Urothelium cell line (cell line): Measurements from ENCODE around the gene ATP6V1G2.

ENCODE experiments used
- DNase-seq: peaks from one replicate; pipeline ENCODE4 v3.0.0; 2011; ENCODE audit warnings: low spot score, mixed read lengths
- FAIRE-seq: peaks from 2 replicates; lab custom pipeline; 2011; peaks lifted over from hg19 to GRCh38; lab: Jason Lieb, UNC

ATP6V1G2 gene

GRCh38 chr6:31575952-31576685 lies 29.7 kb upstream of the ATP6V1G2 start:
- DNase-seq (no peak), FAIRE-seq (no peak)

GRCh38 chr6:31575335-31575901 lies 29.0 kb upstream of the ATP6V1G2 start, which contains the start of gene TNF:
TSS of gene TNF (plus strand) at chr6:31575565. CDS start at chr6:31575742, 177 bp downstream.
- no peak for DNase-seq
- FAIRE-seq: no peak

GRCh38 chr6:31574106-31575061 lies 28.0 kb upstream of the ATP6V1G2 start:
- no peak for FAIRE-seq
- DNase-seq: no peak

- FAIRE-seq (no peak), DNase-seq (no peak)
Measured at GRCh38 chr6:31573239-31574105, 27.1 kb upstream of the ATP6V1G2 start.

- FAIRE-seq: no peak
- no peak for DNase-seq
Measured at GRCh38 chr6:31572041-31572911, 25.9 kb upstream of the ATP6V1G2 start, which contains the start of gene LTA. TSS of gene LTA (plus strand) at chr6:31572289. CDS start at chr6:31572743, 454 bp downstream.

GRCh38 chr6:31569861-31570536 lies 23.6 kb upstream of the ATP6V1G2 start:
- no peak for FAIRE-seq

GRCh38 chr6:31568537-31568961 lies 22.1 kb upstream of the ATP6V1G2 start:
- no peak for FAIRE-seq
- DNase-seq: no peak

More at GRCh38 chr6:31569861-31570536, 23.6 kb upstream of the ATP6V1G2 start:
- no peak for DNase-seq

- FAIRE-seq (no peak), DNase-seq (no peak)
Measured at GRCh38 chr6:31567531-31568370, 21.3 kb upstream of the ATP6V1G2 start.

- FAIRE-seq: no peak
Measured at GRCh38 chr6:31560697-31561058, 14.3 kb upstream of the ATP6V1G2 start.

GRCh38 chr6:31559958-31560696 lies 13.7 kb upstream of the ATP6V1G2 start:
- FAIRE-seq: no peak
- peak; percentile 75 for DNase-seq

More at GRCh38 chr6:31560697-31561058, 14.3 kb upstream of the ATP6V1G2 start:
- DNase-seq: no peak

- DNase-seq: no peak
- no peak for FAIRE-seq
Measured at GRCh38 chr6:31559606-31559957, 13.2 kb upstream of the ATP6V1G2 start.

- DNase-seq (no peak), FAIRE-seq (no peak)
Measured at GRCh38 chr6:31558631-31559500, 12.5 kb upstream of the ATP6V1G2 start.

GRCh38 chr6:31558318-31558625 lies 11.9 kb upstream of the ATP6V1G2 start:
- no peak for DNase-seq
- no peak for FAIRE-seq

GRCh38 chr6:31557443-31558317 lies 11.3 kb upstream of the ATP6V1G2 start:
- DNase-seq: no peak
- no peak for FAIRE-seq

GRCh38 chr6:31556307-31556706 lies 9.9 kb upstream of the ATP6V1G2 start:
- DNase-seq: no peak
- no peak for FAIRE-seq
